IMR-90 (cell line): Measurements from ENCODE around the gene GABBR2. TPM values are rescaled to one million over a fixed set of nuclear protein-coding genes. Genes with fewer than 3 reads are reported as not detected.

Source experiments
- ATAC-seq: fragments of 200-7000 bp; cut with Tn5 transposase; 2 replicates; pipeline ENCODE4 v1.9.1; 2020; ENCODE audit warnings: low read depth, mild to moderate bottlenecking, moderate library complexity
- BruUV-seq: library from RNA; stranded (reverse); fragments of 400-500 nt; replicated peaks from 2 replicates; lab custom pipeline; 2021; lab: Mats Ljungman, UMichigan
- CTCF ChIA-PET: fragments of 300-600 bp; formaldehyde crosslinking; extraction: SDS; loops from one replicate; lab custom pipeline; 2021; ENCODE audit warnings: antibody characterized with exemption; lab: Yijun Ruan, JAX
- POLR2A ChIA-PET: fragments of 300-600 bp; sonication (Branson Sonifier 250); formaldehyde crosslinking; loops from one replicate; lab custom pipeline; 2022; ENCODE audit warnings: antibody characterized with exemption; ENCODE audit not compliant: unreplicated experiment; lab: Charles Lee
- DNase-seq: peaks from one replicate; pipeline ENCODE4 v3.0.0; 2013
- H2AFZ ChIP-seq: replicated peaks from 2 replicates; pipeline ENCODE3; 2013; ENCODE audit warnings: low read length, mild to moderate bottlenecking; ENCODE audit not compliant: poor library complexity
- H2AK5ac ChIP-seq: 2 replicates; pipeline ENCODE4 v1.6.1; 2013; ENCODE audit warnings: low read depth, low read length, inconsistent platforms
- H2AK9ac ChIP-seq: replicated peaks from 2 replicates; pipeline ENCODE3; 2013; ENCODE audit warnings: mild to moderate bottlenecking, low read depth, low read length, moderate library complexity; ENCODE audit not compliant: poor library complexity
- H2BK120ac ChIP-seq: 2 replicates; pipeline ENCODE4 v1.6.1; 2013; ENCODE audit warnings: low read depth, low read length, inconsistent platforms
- H2BK15ac ChIP-seq: 3 replicates; pipeline ENCODE4 v1.6.1; 2013; ENCODE audit warnings: low read depth, low read length, inconsistent platforms
- H2BK20ac ChIP-seq: 2 replicates; pipeline ENCODE4 v1.6.1; 2013; ENCODE audit warnings: low read depth, mild to moderate bottlenecking, inconsistent platforms, low read length, moderate library complexity
- H2BK5ac ChIP-seq: 2 replicates; pipeline ENCODE4 v1.6.1; 2013; ENCODE audit warnings: mild to moderate bottlenecking, low read depth, low read length, inconsistent platforms; ENCODE audit not compliant: poor library complexity, severe bottlenecking
- H3K14ac ChIP-seq: replicated peaks from 2 replicates; pipeline ENCODE4 v1.6.1; 2013; ENCODE audit warnings: low read depth, low read length, inconsistent platforms
- H3K18ac ChIP-seq: 2 replicates; pipeline ENCODE4 v1.6.1; 2013; ENCODE audit warnings: low read depth, low read length, control low read depth
- H3K23ac ChIP-seq: 2 replicates; pipeline ENCODE4 v1.6.1; 2013; ENCODE audit warnings: low read depth, low read length, inconsistent platforms
- H3K27ac ChIP-seq: 2 replicates; pipeline ENCODE4 v1.5.1; 2013; ENCODE audit warnings: mild to moderate bottlenecking, control low read depth, low read length; ENCODE audit not compliant: insufficient read depth
- H3K27me3 ChIP-seq: 2 replicates; pipeline ENCODE4 v1.6.1; 2013; ENCODE audit warnings: low read length; ENCODE audit not compliant: control insufficient read depth, insufficient read depth
- H3K36me3 ChIP-seq: 2 replicates; pipeline ENCODE4 v1.6.1; 2013; ENCODE audit warnings: low read length, mixed read lengths; ENCODE audit not compliant: control insufficient read depth, insufficient read depth
- H3K4ac ChIP-seq: 2 replicates; pipeline ENCODE4 v1.6.1; 2013; ENCODE audit warnings: low read depth, low read length, inconsistent platforms
- H3K4me1 ChIP-seq: 2 replicates; pipeline ENCODE4 v1.6.1; 2013; ENCODE audit warnings: low read length, mixed read lengths; ENCODE audit not compliant: control insufficient read depth, insufficient read depth
- H3K4me2 ChIP-seq: 2 replicates; pipeline ENCODE4 v1.6.1; 2013; ENCODE audit warnings: low read depth, mild to moderate bottlenecking, control low read depth, low read length, moderate library complexity
- H3K4me3 ChIP-seq: 2 replicates; pipeline ENCODE4 v1.5.1; 2013; ENCODE audit warnings: low read depth, mild to moderate bottlenecking, control low read depth, low read length, moderate library complexity; ENCODE audit not compliant: insufficient read depth
- H3K56ac ChIP-seq: 2 replicates; pipeline ENCODE4 v1.6.1; 2013; ENCODE audit warnings: low read length, inconsistent platforms; ENCODE audit not compliant: insufficient read depth; ENCODE audit errors: extremely low read depth
- H3K79me1 ChIP-seq, 2 experiments: 2 replicates each; pipeline ENCODE4 v1.6.1; 2013; ENCODE audit warnings: low read length in 2 of 2, inconsistent platforms in 1 of 2, low read depth in 1 of 2
- H3K9ac ChIP-seq: 2 replicates; pipeline ENCODE4 v1.6.1; 2013; ENCODE audit warnings: low read depth, low read length, control low read depth
- H3K9me1 ChIP-seq: 2 replicates; pipeline ENCODE4 v1.6.1; 2013; ENCODE audit warnings: low read length, inconsistent platforms; ENCODE audit not compliant: insufficient read depth
- H3K9me3 ChIP-seq: 2 replicates; pipeline ENCODE4 v1.6.1; 2013; ENCODE audit warnings: low read length; ENCODE audit not compliant: control insufficient read depth, insufficient read depth
- H4K20me1 ChIP-seq: 2 replicates; pipeline ENCODE4 v1.6.1; 2013; ENCODE audit warnings: low read length, inconsistent platforms; ENCODE audit not compliant: insufficient read depth
- H4K5ac ChIP-seq: 2 replicates; pipeline ENCODE4 v1.6.1; 2013; ENCODE audit warnings: mild to moderate bottlenecking, low read depth, low read length, control low read depth
- H4K8ac ChIP-seq, 2 experiments: 2 replicates each; pipeline ENCODE4 v1.6.1; 2013; ENCODE audit warnings: low read depth in 2 of 2, low read length in 2 of 2, control low read depth in 1 of 2, inconsistent platforms in 1 of 2
- H4K91ac ChIP-seq: 2 replicates; pipeline ENCODE4 v1.6.1; 2013; ENCODE audit warnings: low read depth, low read length, inconsistent platforms; ENCODE audit not compliant: insufficient read depth
- CTCF ChIP-seq: conservative IDR thresholded peaks from 2 replicates; pipeline ENCODE4 v1.5.1; 2012; ENCODE audit warnings: mild to moderate bottlenecking, low read depth, low read length, improper control_type of control experiment
- FOS ChIP-seq: fragments of 150-350 bp; IDR thresholded peaks from 2 replicates; pipeline ENCODE4 v1.6.1; 2016; ENCODE audit warnings: low read depth, low read length
- MAFK ChIP-seq: IDR thresholded peaks from 2 replicates; pipeline ENCODE4 v1.6.1; 2012; ENCODE audit warnings: low read depth, low read length, improper control_type of control experiment
- MAZ ChIP-seq: IDR thresholded peaks from 2 replicates; pipeline ENCODE4 v1.6.1; 2012; ENCODE audit warnings: low read depth, mild to moderate bottlenecking, low read length, improper control_type of control experiment, moderate library complexity, borderline replicate concordance
- MXI1 ChIP-seq: IDR thresholded peaks from 2 replicates; pipeline ENCODE4 v1.6.1; 2012; ENCODE audit warnings: low read depth, mild to moderate bottlenecking, low read length, moderate library complexity, borderline replicate concordance
- NFE2L2 ChIP-seq: fragments of 150-350 bp; IDR thresholded peaks from 2 replicates; pipeline ENCODE4 v1.6.1; 2016; ENCODE audit warnings: low read depth, mild to moderate bottlenecking, low read length
- POLR2A ChIP-seq: IDR thresholded peaks from 2 replicates; pipeline ENCODE4 v1.6.1; 2012; ENCODE audit warnings: mild to moderate bottlenecking, low read depth, low read length
- RAD21 ChIP-seq: IDR thresholded peaks from 2 replicates; pipeline ENCODE4 v1.6.1; 2012; ENCODE audit warnings: low read length, improper control_type of control experiment
- RCOR1 ChIP-seq: IDR thresholded peaks from 2 replicates; pipeline ENCODE4 v1.6.1; 2012; ENCODE audit warnings: mild to moderate bottlenecking, low read length, improper control_type of control experiment; ENCODE audit not compliant: insufficient replicate concordance
- RFX5 ChIP-seq: IDR thresholded peaks from 2 replicates; pipeline ENCODE4 v1.8.0; 2012; ENCODE audit warnings: low read depth, mild to moderate bottlenecking, low read length, moderate library complexity
- SMC3 ChIP-seq: fragments of 150-350 bp; IDR thresholded peaks from 2 replicates; pipeline ENCODE4 v1.6.1; 2016; ENCODE audit warnings: low read depth, mild to moderate bottlenecking, antibody characterized with exemption, low read length, moderate library complexity
- USF2 ChIP-seq: fragments of 150-350 bp; IDR thresholded peaks from 2 replicates; pipeline ENCODE4 v1.6.1; 2017; ENCODE audit warnings: mild to moderate bottlenecking, antibody characterized with exemption, low read length, low read depth
- WGBS, 2 experiments: methylation state at CpG; one replicate each; pipeline versions ENCODE4 v1.1.5 to v1.1.7; 2013; ENCODE audit warnings: missing lambda C conversion rate in 2 of 2; ENCODE audit not compliant: insufficient read length in 1 of 2; ENCODE audit errors: extremely low coverage in 2 of 2; 5-methylcytosine and 5-hydroxymethylcytosine counted together
- dilution Hi-C: fragments of 300-500 bp; cut with HindIII; formaldehyde crosslinking; loops from one replicate; pipeline ENCODE4 v1.14.3; 2018; ENCODE audit warnings: low sequenced_read_pairs; ENCODE audit not compliant: unreplicated experiment
- in situ Hi-C: fragments of 300-500 bp; cut with MboI; formaldehyde crosslinking; loops from 3 replicates; pipeline ENCODE4 v1.14.3; 2019; ENCODE audit warnings: low sequenced_read_pairs, inconsistent platforms, mixed read lengths
- intact Hi-C: fragments of 100-400 bp; cut with micrococcal nuclease; formaldehyde crosslinking; loops from 2 replicates; pipeline ENCODE4 v1.10.0; 2022
- polyA plus RNA-seq, 3 experiments: library from polyadenylated mRNA; depleted of rRNA; stranded (reverse); fragments of >200 nt; gene quantifications; 2 replicates each; pipeline ENCODE4 v1.2.3, GENCODE V29; 2012; ENCODE audit warnings: low replicate concordance in 1 of 3
- total RNA-seq: library from RNA; depleted of rRNA; stranded (reverse); fragments of >200 nt; gene quantifications from 2 replicates; pipeline ENCODE4 v1.2.3, GENCODE V29; 2012

The GABBR2 gene
- total and polyA plus RNA-seq, 2 of the 4 experiments (the other 2 are of a cell fraction), result 14.2 to 20.3 TPM

GRCh38 chr9:98644011-98644410 is 64.7 kb downstream of the GABBR2 start:
- Histone ChIP-seq H2BK15ac (no peak overlapping the region), H3K27me3 (no peaks in the 10 kb centered on the region), H2BK120ac (no peak overlapping the region), H3K4me3 (no peak overlapping the region), H3K18ac (no peak overlapping the region), H3K36me3 (no peaks in the 10 kb centered on the region), H3K4me2 (no peak overlapping the region), H3K9me3 (no peaks in the 10 kb centered on the region), H2BK20ac (no peak overlapping the region), H3K23ac (no peak overlapping the region), H2AFZ (no peak overlapping the region), H3K56ac (no peak overlapping the region), H3K9me1 (no peaks in the 10 kb centered on the region), H4K20me1 (no peaks in the 10 kb centered on the region; the same call in 1 of the 2 replicates), H3K79me1 (peaks cover 4 to 22% of the 10 kb centered on the region in 2 experiments; a peak in 3 of 4 replicates), H3K4ac (no peak overlapping the region), H2BK5ac (no peak overlapping the region), H4K91ac (no peak overlapping the region), H2AK5ac (no peak overlapping the region), H2AK9ac (no peak overlapping the region), H3K9ac (no peak overlapping the region), H4K8ac (no peak overlapping the region), H4K5ac (no peak overlapping the region), H3K4me1 (no peaks in the 10 kb centered on the region), H3K27ac (no peak overlapping the region), H3K14ac (no peak overlapping the region)
- in situ Hi-C loops (no loop called here), dilution Hi-C loops (no loop called here), intact Hi-C loops (no loop called here)
- ChIA-PET POLR2A (no interaction called here), CTCF (interaction anchor here (0.9 kb wide), 1 partner anchor 15 kb away, joined by 3 read pairs; no protein-coding TSS in a partner anchor)
- peak; percentile 14 for DNase-seq
- WGBS, 2 experiments, result no CpG with 5 or more reads among the region's 4 CpGs
- no TSS peak for BruUV-seq
- no peak for ATAC-seq
- TF ChIP-seq MAZ (no peak), MXI1 (no peak), MAFK (no peak), RAD21 (no peak), FOS (no peak), CTCF (no peak), POLR2A (no peak), RFX5 (no peak), USF2 (no peak), SMC3 (no peak), NFE2L2 (no peak), RCOR1 (no peak)
